Measurements from ENCODE around the gene SPINDOC. TPM values are rescaled to one million over a fixed set of nuclear protein-coding genes. Genes with fewer than 3 reads are reported as not detected.

SPINDOC gene
- total and polyA plus RNA-seq, 4 donors = 9.1 to 39.4 (median 25.7) TPM

GRCh38 chr11:63875506-63876065 lies 62.3 kb downstream of the SPINDOC start:
- H3K27ac ChIP-seq (ENCODE audit: low read depth, low read length) = no peak overlapping the region
- H3K4me1 ChIP-seq (ENCODE audit: control insufficient read depth, insufficient read depth, low read length) = peaks cover 29% of the 10 kb centered on the region
- H3K36me3 ChIP-seq (ENCODE audit: control insufficient read depth, insufficient read depth, low read length) = no peaks in the 10 kb centered on the region
- WGBS (ENCODE audit: insufficient coverage) = 86% methylated on average over 2 of the region's 8 CpGs
- H3K4me3 ChIP-seq (ENCODE audit: low read depth, low read length) = no peak overlapping the region
- no peak for DNase-seq (ENCODE audit: low read depth in 4 of 6, low spot score in 6 of 6)
- H3K27me3 ChIP-seq (ENCODE audit: control insufficient read depth, insufficient read depth, low read length) = no peaks in the 10 kb centered on the region
- H3K9me3 ChIP-seq (ENCODE audit: control insufficient read depth, insufficient read depth, low read length) = no peaks in the 10 kb centered on the region

GRCh38 chr11:63876616-63877015 lies 63.4 kb downstream of the SPINDOC start:
- H3K27ac ChIP-seq (ENCODE audit: low read depth, low read length) = no peak overlapping the region
- DNase-seq (ENCODE audit: low read depth in 4 of 6, low spot score in 6 of 6) = no peak
- H3K4me3 ChIP-seq (ENCODE audit: low read depth, low read length) = no peak overlapping the region
- H3K4me1 ChIP-seq (ENCODE audit: control insufficient read depth, insufficient read depth, low read length) = peaks cover 29% of the 10 kb centered on the region
- H3K36me3 ChIP-seq (ENCODE audit: control insufficient read depth, insufficient read depth, low read length) = no peaks in the 10 kb centered on the region
- no peaks in the 10 kb centered on the region for H3K27me3 ChIP-seq (ENCODE audit: control insufficient read depth, insufficient read depth, low read length)
- WGBS (ENCODE audit: insufficient coverage) = 78% methylated on average over 3 of the region's 6 CpGs
- H3K9me3 ChIP-seq (ENCODE audit: control insufficient read depth, insufficient read depth, low read length) = no peaks in the 10 kb centered on the region

Small RNA genes within 50 kb of the gene (small RNA-seq; reads per million reads assigned to genes)
- not detected for gene AP006289.1 (ENCODE audit: low replicate concordance)
- not detected for gene RN7SL596P (ENCODE audit: low replicate concordance)

Other genes starting within 250 kb of the SPINDOC start
- gene PLAAT3, start 199.0 kb upstream of the SPINDOC start, total RNA-seq = 10 to 100 TPM; 40.0 to 43.5 TPM
- gene PLAAT3, start 199.0 kb upstream of the SPINDOC start, polyA plus RNA-seq (ENCODE audit: insufficient read length in 2 of 2) = 10 to 100 TPM; 46.7 to 50.0 TPM
- 10 to 100 TPM; 56.1 to 74.7 TPM for gene ATL3, start 142.1 kb upstream of the SPINDOC start, total RNA-seq
- 10 to 100 TPM; 14.0 to 14.5 TPM for gene ATL3, start 142.1 kb upstream of the SPINDOC start, polyA plus RNA-seq (ENCODE audit: insufficient read length in 2 of 2)
- 100 to 1,000 TPM; 147 to 398 TPM for gene RTN3, start 132.0 kb upstream of the SPINDOC start, total RNA-seq
- gene RTN3, start 132.0 kb upstream of the SPINDOC start, polyA plus RNA-seq (ENCODE audit: insufficient read length in 2 of 2) = 100 to 1,000 TPM; 696 to 805 TPM
- gene ZFTA, start 44.7 kb upstream of the SPINDOC start, total RNA-seq = 10 to 100 TPM; 10.7 to 33.8 TPM
- gene ZFTA, start 44.7 kb upstream of the SPINDOC start, polyA plus RNA-seq (ENCODE audit: insufficient read length in 2 of 2) = 10 to 100 TPM; 32.7 to 35.2 TPM
- gene MARK2, start 25.7 kb downstream of the SPINDOC start, total RNA-seq = 10 to 100 TPM; 12.2 to 15.5 TPM
- 10 to 100 TPM; 32.4 to 32.5 TPM for gene MARK2, start 25.7 kb downstream of the SPINDOC start, polyA plus RNA-seq (ENCODE audit: insufficient read length in 2 of 2)
- 1 to 10 TPM; 3.0 to 8.9 TPM for gene RCOR2, start 103.7 kb downstream of the SPINDOC start, total RNA-seq
- 10 to 100 TPM; 23.7 to 23.9 TPM for gene RCOR2, start 103.7 kb downstream of the SPINDOC start, polyA plus RNA-seq (ENCODE audit: insufficient read length in 2 of 2)
- 10 to 100 TPM; 11.6 to 19.3 TPM for gene NAA40, start 125.5 kb downstream of the SPINDOC start, total RNA-seq
- gene NAA40, start 125.5 kb downstream of the SPINDOC start, polyA plus RNA-seq (ENCODE audit: insufficient read length in 2 of 2) = 10 to 100 TPM; 39.5 to 51.3 TPM
- 100 to 1,000 TPM; 303 to 558 TPM for gene COX8A, start 161.2 kb downstream of the SPINDOC start, total RNA-seq
- gene COX8A, start 161.2 kb downstream of the SPINDOC start, polyA plus RNA-seq (ENCODE audit: insufficient read length in 2 of 2) = 100 to 1,000 TPM; 391 TPM
- gene OTUB1, start 173.0 kb downstream of the SPINDOC start, total RNA-seq = 10 to 100 TPM; 34.7 to 39.1 TPM
- 100 to 1,000 TPM; 114 to 134 TPM for gene OTUB1, start 173.0 kb downstream of the SPINDOC start, polyA plus RNA-seq (ENCODE audit: insufficient read length in 2 of 2)
- 1 to 10 TPM; 6.7 to 7.0 TPM for gene FLRT1, start 222.5 kb downstream of the SPINDOC start, total RNA-seq
- gene FLRT1, start 222.5 kb downstream of the SPINDOC start, polyA plus RNA-seq (ENCODE audit: insufficient read length in 2 of 2) = 10 to 100 TPM; 16.5 to 21.0 TPM